C4-2B (cell line): ENCODE data around the gene INAFM1.

ENCODE experiments used
- ZFX ChIP-seq: fragments of 450-650 bp; IDR thresholded peaks from 2 replicates; pipeline ENCODE4 v1.6.1; 2017
- TF ChIP-seq, protein P1 (sequence below): fragments of 450-650 bp; conservative IDR thresholded peaks from 2 replicates; pipeline ENCODE4 v1.5.1; 2017; ENCODE audit warnings: mild to moderate bottlenecking

DNA sequence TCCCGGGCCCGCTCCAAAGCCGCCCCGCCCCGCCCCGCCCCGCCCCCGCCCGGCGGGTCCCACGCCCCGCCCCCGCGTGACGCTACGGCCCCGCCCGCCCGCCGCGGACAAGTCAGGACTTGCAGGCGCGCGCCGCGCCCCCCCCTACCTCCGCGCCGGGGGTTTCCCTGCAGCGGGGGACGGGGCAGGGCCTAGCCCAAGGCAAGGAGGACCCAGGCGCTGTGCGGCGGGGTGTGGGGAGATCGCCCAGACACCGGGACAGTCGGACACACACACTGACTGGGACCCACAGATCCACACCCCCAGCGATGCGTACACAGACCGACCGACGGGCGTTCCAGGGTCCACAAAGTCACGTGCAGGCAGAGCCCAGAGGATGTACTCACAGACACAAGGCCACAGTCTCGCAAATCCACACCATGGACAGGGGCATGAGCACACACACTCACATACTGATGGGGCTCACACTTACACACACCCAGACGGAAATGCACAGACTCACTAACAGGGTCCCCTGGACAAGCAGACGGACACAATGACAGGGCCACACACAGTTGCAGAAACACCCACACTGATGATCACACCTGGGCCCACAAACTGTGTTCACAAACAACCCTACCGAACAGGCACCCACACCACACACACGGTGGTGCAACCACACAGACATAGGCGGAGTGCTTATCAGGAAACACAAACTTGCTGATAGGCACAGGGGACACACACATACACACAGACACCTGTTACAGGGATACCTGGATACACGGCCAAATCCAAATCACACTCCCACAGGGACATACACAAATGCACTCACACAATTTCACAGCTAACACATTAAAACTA is 43.2 kb upstream of the INAFM1 start:
- TF ChIP-seq, protein P1, sequence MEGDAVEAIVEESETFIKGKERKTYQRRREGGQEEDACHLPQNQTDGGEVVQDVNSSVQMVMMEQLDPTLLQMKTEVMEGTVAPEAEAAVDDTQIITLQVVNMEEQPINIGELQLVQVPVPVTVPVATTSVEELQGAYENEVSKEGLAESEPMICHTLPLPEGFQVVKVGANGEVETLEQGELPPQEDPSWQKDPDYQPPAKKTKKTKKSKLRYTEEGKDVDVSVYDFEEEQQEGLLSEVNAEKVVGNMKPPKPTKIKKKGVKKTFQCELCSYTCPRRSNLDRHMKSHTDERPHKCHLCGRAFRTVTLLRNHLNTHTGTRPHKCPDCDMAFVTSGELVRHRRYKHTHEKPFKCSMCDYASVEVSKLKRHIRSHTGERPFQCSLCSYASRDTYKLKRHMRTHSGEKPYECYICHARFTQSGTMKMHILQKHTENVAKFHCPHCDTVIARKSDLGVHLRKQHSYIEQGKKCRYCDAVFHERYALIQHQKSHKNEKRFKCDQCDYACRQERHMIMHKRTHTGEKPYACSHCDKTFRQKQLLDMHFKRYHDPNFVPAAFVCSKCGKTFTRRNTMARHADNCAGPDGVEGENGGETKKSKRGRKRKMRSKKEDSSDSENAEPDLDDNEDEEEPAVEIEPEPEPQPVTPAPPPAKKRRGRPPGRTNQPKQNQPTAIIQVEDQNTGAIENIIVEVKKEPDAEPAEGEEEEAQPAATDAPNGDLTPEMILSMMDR: no peak
- TF ChIP-seq ZFX: no peak
